ENCODE results near the gene PLD4.

DNA sequence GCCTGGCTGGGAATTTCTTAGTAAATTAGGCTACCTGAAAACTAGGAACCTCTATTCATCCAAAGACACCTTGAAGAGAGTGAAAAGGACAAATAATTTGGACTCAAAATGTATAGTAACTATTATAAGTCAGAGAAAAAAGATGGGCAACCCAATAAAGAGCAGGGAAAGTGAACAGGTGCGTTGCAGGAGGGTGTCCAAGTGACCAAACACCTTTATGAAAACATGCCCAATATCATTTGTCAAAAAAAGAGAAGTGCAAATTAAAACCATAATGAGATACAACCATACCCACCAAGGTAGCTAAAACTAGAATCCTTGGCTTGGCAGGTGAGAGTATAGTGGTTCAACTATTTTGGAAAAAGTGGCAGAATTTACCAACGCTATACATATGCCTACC lies 24.9 kb upstream of the PLD4 start:
- no peak for TF ChIP-seq POLR2AphosphoS5 (IDR thresholded peaks at IDR 0.05; ENCODE audit: low read depth, low read length)
- no peak for TF ChIP-seq TAF1 (IDR thresholded peaks at IDR 0.05; ENCODE audit: borderline replicate concordance, insufficient read depth, low read length)
